GM12875 (cell line): Measurements from ENCODE around the gene BLCAP.
"Not testable (repeated sequence)": the region's sequence is repeated elsewhere in the genome, so short reads cannot be mapped to it uniquely, and the experiment has no call there.

Experiments used
- H3K4me3 ChIP-seq: one replicate; pipeline ENCODE4 v1.5.1; 2011; ENCODE audit warnings: low read depth, low read length, control low read depth
- TF ChIP-seq, protein P1 (sequence below): IDR thresholded peaks from 2 replicates; pipeline ENCODE4 v1.5.1; 2011; ENCODE audit warnings: low read depth, mild to moderate bottlenecking, control low read depth, inconsistent platforms, low read length, moderate library complexity, borderline replicate concordance; ENCODE audit not compliant: insufficient read depth

BLCAP gene

DNA sequence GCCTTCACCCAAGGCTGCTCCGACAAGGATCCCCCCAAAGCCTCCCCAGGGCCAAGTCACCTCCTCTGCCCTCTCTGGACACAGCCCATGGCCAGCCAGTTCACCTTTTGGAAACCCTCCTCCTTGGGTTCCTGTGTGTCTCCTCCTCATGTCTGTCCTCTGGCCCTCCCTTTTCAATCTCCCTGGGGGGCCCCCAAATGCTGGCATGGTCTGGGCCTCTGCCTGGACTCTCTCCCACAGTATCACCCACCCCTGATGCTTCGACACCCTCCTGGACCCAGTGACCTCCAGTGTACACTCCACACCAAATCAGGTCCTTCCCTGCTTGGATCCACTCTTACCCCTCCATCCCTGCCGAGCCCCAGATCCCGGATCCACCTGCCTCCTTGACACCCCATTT lies 53.3 kb downstream of the BLCAP start:
- H3K4me3 ChIP-seq = no peak overlapping the region
- TF ChIP-seq, protein P1, sequence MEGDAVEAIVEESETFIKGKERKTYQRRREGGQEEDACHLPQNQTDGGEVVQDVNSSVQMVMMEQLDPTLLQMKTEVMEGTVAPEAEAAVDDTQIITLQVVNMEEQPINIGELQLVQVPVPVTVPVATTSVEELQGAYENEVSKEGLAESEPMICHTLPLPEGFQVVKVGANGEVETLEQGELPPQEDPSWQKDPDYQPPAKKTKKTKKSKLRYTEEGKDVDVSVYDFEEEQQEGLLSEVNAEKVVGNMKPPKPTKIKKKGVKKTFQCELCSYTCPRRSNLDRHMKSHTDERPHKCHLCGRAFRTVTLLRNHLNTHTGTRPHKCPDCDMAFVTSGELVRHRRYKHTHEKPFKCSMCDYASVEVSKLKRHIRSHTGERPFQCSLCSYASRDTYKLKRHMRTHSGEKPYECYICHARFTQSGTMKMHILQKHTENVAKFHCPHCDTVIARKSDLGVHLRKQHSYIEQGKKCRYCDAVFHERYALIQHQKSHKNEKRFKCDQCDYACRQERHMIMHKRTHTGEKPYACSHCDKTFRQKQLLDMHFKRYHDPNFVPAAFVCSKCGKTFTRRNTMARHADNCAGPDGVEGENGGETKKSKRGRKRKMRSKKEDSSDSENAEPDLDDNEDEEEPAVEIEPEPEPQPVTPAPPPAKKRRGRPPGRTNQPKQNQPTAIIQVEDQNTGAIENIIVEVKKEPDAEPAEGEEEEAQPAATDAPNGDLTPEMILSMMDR = no peak

DNA sequence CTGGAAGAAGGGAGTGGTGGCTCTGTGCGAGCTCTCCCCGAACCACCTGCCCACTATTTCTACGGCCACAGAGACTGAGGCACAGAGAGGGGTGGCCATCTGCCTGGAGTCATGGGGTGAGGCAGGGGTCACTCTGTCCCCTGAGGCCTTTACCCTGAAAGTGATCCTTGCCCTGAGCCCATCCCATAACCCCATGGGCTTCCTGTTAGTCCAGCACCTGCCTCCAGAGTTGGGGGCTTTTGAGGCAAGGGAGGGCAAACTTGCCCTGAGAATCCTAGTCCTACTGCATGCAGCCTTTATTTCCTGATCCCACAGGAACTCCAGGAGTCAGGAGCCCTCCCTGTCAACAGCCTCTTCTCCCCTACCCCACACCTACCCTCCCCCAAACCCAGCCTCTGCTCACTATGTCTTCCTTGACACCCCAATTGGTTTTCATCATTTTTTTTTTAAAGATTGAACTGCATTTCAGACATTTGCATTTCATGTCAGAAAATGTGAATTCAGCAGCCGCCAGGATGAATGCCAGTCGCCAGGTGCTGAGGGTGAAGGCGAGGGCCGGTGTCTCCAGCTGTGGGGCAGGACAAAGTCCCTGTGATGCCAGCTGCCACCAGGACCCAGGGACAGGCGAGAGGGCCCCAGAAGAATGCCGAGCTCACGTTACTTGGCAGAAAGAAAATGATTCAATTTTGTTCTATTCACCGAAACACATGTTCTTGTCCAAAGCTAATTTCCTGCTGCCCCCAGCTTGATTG lies 54.3 kb downstream of the BLCAP start:
- TF ChIP-seq, protein P1 = no peak
- H3K4me3 ChIP-seq = no peak overlapping the region

DNA sequence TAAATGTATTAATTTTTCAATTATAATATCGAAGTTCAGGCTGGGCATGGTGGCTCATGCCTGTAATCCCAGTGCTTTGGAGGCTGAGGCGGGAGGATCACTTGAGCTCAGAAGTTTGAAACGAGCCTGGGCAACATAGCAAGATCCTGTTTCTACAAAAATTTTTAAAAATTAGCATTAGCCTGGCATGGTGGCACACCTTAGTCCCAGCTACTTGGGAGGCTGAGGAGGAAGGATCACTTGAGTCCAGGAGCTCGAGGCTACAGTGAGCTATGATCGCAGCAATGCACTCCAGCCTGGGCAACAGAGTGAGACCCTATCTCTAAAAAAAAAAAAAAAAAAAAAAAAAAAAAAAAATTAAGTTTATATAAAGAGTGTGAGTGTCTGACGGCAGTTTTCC lies 55.2 kb downstream of the BLCAP start:
- not testable (repeated sequence) for H3K4me3 ChIP-seq

DNA sequence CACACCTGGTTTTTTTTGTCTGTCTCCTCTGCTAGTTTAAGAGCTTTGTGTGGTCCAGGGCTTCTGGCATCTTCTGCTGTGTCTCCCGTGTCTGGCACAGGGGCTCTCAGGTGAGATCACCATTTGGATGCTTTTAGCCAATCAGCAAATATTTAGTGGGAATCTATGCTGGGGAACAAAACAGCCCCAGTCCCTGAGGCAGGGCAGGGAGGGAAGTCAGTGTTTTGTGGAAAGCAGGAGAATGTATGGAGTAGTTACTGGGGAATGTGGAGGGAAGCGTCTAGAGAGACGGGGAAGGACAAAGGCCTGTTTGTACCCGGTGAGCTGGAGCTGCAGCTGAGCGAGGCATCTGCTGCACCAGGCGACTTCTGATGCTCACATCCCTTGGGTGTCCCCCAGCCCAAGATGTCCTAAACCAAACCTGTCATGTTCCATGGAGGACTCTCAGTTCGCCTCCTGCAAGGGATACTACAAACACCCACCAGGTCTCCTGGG lies 55.9 kb downstream of the BLCAP start:
- TF ChIP-seq, protein P1 = no peak
- H3K4me3 ChIP-seq = no peak overlapping the region

DNA sequence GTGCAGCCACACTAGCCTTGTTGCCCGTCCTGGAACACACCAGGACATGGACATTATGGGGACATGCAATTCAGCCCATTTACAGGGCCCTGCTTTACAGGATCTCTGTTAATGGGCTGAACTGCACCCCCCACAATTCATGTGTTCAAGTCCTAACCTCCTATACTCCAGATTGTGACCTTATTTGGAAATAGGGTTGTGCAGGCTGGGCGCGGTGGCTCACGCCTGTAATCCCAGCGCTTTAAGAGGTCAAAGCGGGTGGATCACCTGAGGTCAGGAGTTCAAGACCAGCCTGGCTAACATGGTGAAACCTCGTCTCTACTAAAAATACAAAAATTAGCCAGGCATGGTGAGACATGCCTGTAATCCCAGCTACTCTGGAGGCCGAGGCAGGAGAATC lies 57.5 kb downstream of the BLCAP start:
- not testable (repeated sequence) for H3K4me3 ChIP-seq

DNA sequence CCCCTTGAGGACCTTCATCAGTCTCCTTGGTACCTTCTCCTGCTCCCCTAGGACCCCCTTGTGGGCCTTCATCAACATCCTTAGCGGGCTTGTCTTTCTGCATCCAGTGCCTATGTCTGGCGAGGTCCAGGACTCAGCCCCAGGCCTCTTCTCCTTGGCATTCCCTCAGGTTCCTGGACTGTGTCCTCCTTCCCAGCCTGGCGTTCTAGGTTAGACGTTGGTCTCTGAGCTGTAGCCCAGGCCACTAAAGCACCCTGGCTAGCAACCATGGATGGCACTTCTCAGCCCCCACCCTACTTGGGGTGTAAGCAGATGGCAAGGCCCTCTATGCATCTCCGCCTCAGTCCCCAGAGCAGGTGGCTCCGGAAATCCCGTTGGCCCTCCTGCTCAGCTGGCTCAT lies 58.1 kb downstream of the BLCAP start:
- no peak overlapping the region for H3K4me3 ChIP-seq
- TF ChIP-seq, protein P1 = no peak

DNA sequence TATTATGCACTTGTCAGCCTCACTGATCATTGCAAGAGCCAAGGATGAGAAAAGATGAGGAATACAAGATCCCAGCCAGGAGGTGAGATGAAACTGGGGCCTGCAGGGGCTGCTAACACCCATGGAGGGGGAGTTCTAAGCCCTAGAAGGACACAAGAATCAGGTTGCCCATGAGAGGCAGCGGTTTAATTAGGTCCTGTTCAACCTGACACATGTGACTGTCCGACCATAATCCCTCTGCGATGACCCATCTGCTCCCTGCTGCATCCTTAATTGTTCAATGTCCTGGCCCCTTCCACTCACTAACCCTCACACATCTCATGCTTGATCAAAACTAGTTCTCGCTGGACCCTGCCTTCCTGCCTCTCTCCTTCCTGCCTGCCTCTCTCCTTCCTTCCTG lies 58.8 kb downstream of the BLCAP start:
- TF ChIP-seq, protein P1 = no peak
- no peak overlapping the region for H3K4me3 ChIP-seq
